Left ventricle myocardium inferior (tissue), 1 donor: Measurements from ENCODE around the gene DMXL2. TPM values are rescaled to one million over a fixed set of nuclear protein-coding genes. Genes with fewer than 3 reads are reported as not detected.

Experiments used
- DNase-seq: peaks from one replicate; pipeline ENCODE4 v3.0.0-alpha.2; 2020
- H3K27ac ChIP-seq: fragments of 200-600 bp; replicated peaks from 2 replicates; pipeline ENCODE4 v1.8.0; 2021
- H3K27me3 ChIP-seq: fragments of 200-600 bp; 2 replicates; pipeline ENCODE4 v1.8.0; 2021; ENCODE audit warnings: low read depth
- H3K36me3 ChIP-seq: fragments of 200-600 bp; 2 replicates; pipeline ENCODE4 v1.8.0; 2021
- H3K4me1 ChIP-seq: fragments of 200-600 bp; 2 replicates; pipeline ENCODE4 v1.8.0; 2021
- H3K4me3 ChIP-seq: fragments of 200-600 bp; 2 replicates; pipeline ENCODE4 v1.8.0; 2021; ENCODE audit warnings: mild to moderate bottlenecking, moderate library complexity
- H3K9me3 ChIP-seq: fragments of 200-600 bp; replicated peaks from 2 replicates; pipeline ENCODE4 v1.8.0; 2021
- CTCF ChIP-seq: fragments of 200-600 bp; IDR thresholded peaks from 2 replicates; pipeline ENCODE4 v1.8.0; 2021; ENCODE audit warnings: antibody characterized with exemption, mild to moderate bottlenecking, borderline replicate concordance
- intact Hi-C: fragments of 100-400 bp; cut with micrococcal nuclease; formaldehyde crosslinking; loops from one replicate; pipeline ENCODE4 v1.11.0; 2022
- total RNA-seq: library from RNA; stranded (reverse); fragmentation: NEBNext Ultra II Directional; extraction: Animal tissue kit (Norgen Biotek cat#: 25700); gene quantifications from one replicate; pipeline ENCODE4 v1.2.1, GENCODE V29; 2021
- donor health status: DM: no; HTN: yes; CAD: no; lungs with severe emphysema.

DMXL2 gene
- total RNA-seq, 1 donor from 2014 or later, result 7.4 TPM

- no peak for DNase-seq
- Histone ChIP-seq H3K9me3 (no peaks in the 10 kb centered on the region), H3K36me3 (peaks cover 19% of the 10 kb centered on the region), H3K27me3 (no peaks in the 10 kb centered on the region), H3K4me1 (no peaks in the 10 kb centered on the region), H3K4me3 (no peak overlapping the region), H3K27ac (no peak overlapping the region)
- intact Hi-C loops, result no loop called here
- TF ChIP-seq CTCF, result no peak
Measured at GRCh38 chr15:51494411-51495314, 127.9 kb downstream of the DMXL2 start.

- Histone ChIP-seq H3K4me3 (no peak overlapping the region), H3K27ac (no peak overlapping the region), H3K36me3 (peaks cover 19% of the 10 kb centered on the region), H3K4me1 (no peaks in the 10 kb centered on the region), H3K27me3 (no peaks in the 10 kb centered on the region), H3K9me3 (no peaks in the 10 kb centered on the region)
- DNase-seq, result no peak
- intact Hi-C loops, result no loop called here
- no peak for TF ChIP-seq CTCF
Measured at GRCh38 chr15:51493892-51494291, 128.7 kb downstream of the DMXL2 start.

GRCh38 chr15:51492528-51492927 lies 130.0 kb downstream of the DMXL2 start:
- DNase-seq, result no peak
- TF ChIP-seq CTCF, result no peak

GRCh38 chr15:51491941-51492340 lies 130.6 kb downstream of the DMXL2 start:
- no peaks in the 10 kb centered on the region for H3K27me3 ChIP-seq
- intact Hi-C loops, result no loop called here

More at GRCh38 chr15:51492528-51492927, 130.0 kb downstream of the DMXL2 start:
- intact Hi-C loops, result no loop called here
- H3K4me1 ChIP-seq, result no peaks in the 10 kb centered on the region
- no peaks in the 10 kb centered on the region for H3K27me3 ChIP-seq
- peaks cover 21% of the 10 kb centered on the region for H3K36me3 ChIP-seq
- peaks cover 3% of the 10 kb centered on the region for H3K9me3 ChIP-seq
- no peak overlapping the region for H3K4me3 ChIP-seq
- no peak overlapping the region for H3K27ac ChIP-seq

GRCh38 chr15:51484781-51485180 lies 137.8 kb downstream of the DMXL2 start:
- Histone ChIP-seq H3K9me3 (peaks cover 44% of the 10 kb centered on the region), H3K36me3 (peaks cover 77% of the 10 kb centered on the region), H3K4me1 (no peaks in the 10 kb centered on the region), H3K27me3 (no peaks in the 10 kb centered on the region), H3K27ac (no peak overlapping the region), H3K4me3 (no peak overlapping the region)
- TF ChIP-seq CTCF, result no peak
- DNase-seq, result no peak
- intact Hi-C loops, result no loop called here

More at GRCh38 chr15:51491941-51492340, 130.6 kb downstream of the DMXL2 start:
- H3K4me3 ChIP-seq, result no peak overlapping the region
- H3K4me1 ChIP-seq, result no peaks in the 10 kb centered on the region
- H3K36me3 ChIP-seq, result peaks cover 27% of the 10 kb centered on the region
- H3K27ac ChIP-seq, result no peak overlapping the region
- no peak for TF ChIP-seq CTCF
- peaks cover 9% of the 10 kb centered on the region for H3K9me3 ChIP-seq
- DNase-seq, result no peak
